Measurements from ENCODE around the gene GORASP2.

- TF ChIP-seq CTCF (conservative IDR thresholded peaks at IDR 0.05; ENCODE audit: low read depth, low read length) = no peak
- TF ChIP-seq EZH2 (IDR thresholded peaks at IDR 0.05; ENCODE audit: borderline replicate concordance, low read depth, low read length, poor library complexity, severe bottlenecking) = no peak
Observed at GRCh38 chr2:170929686-170930050, 615 bp downstream of the GORASP2 start.

Measured in A673 (cell line).